SK-N-SH treated with all-trans-retinoic acid at 6 μM for 48 hours (cell line): Measurements from ENCODE around the gene ZC3H12C.
A peak's percentile ranks its signal among the peaks of the same experiment; 100 is the strongest.

Source experiments
- ATAC-seq: fragments of 200-7000 bp; cut with Tn5 transposase; 3 replicates; pipeline ENCODE4 v1.9.1; 2020; ENCODE audit warnings: mild to moderate bottlenecking, moderate library complexity
- ARNTL ChIP-seq: fragments of 450-650 bp; formaldehyde crosslinking; IDR thresholded peaks from 2 replicates; pipeline ENCODE4 v1.5.0; 2020; ENCODE audit warnings: low read depth, mild to moderate bottlenecking, moderate library complexity, borderline replicate concordance
- BACH2 ChIP-seq: fragments of 250-450 bp; sonication (Bioruptor Pico); IDR thresholded peaks from 2 replicates; pipeline ENCODE4 v1.9.0; 2021; ENCODE audit warnings: mild to moderate bottlenecking, borderline replicate concordance
- CSRNP3 ChIP-seq: fragments of 250-450 bp; sonication (Bioruptor Pico); IDR thresholded peaks from 2 replicates; pipeline ENCODE4 v1.5.1; 2021; ENCODE audit warnings: mild to moderate bottlenecking, moderate library complexity
- ESRRG ChIP-seq: fragments of 250-450 bp; sonication (Bioruptor Pico); IDR thresholded peaks from 2 replicates; pipeline ENCODE4 v1.6.1; 2021; ENCODE audit warnings: mild to moderate bottlenecking
- GLIS3 ChIP-seq: fragments of 250-450 bp; sonication (Bioruptor Pico); IDR thresholded peaks from 2 replicates; pipeline ENCODE4 v1.5.0; 2020; ENCODE audit warnings: mild to moderate bottlenecking, moderate library complexity
- ISL1 ChIP-seq: fragments of 250-450 bp; sonication (Bioruptor Pico); IDR thresholded peaks from 2 replicates; pipeline ENCODE4 v2.1.2; 2022; ENCODE audit warnings: mild to moderate bottlenecking, moderate library complexity
- OSR1 ChIP-seq: fragments of 250-450 bp; sonication (Bioruptor Pico); IDR thresholded peaks from 2 replicates; pipeline ENCODE4 v1.8.0; 2022; ENCODE audit warnings: moderate library complexity, mild to moderate bottlenecking, inconsistent platforms
- POU6F1 ChIP-seq: fragments of 250-450 bp; sonication (Bioruptor Pico); IDR thresholded peaks from 2 replicates; pipeline ENCODE4 v1.8.0; 2021; ENCODE audit warnings: low read depth, mild to moderate bottlenecking, moderate library complexity, borderline replicate concordance
- PPARA ChIP-seq: fragments of 250-450 bp; sonication (Bioruptor Pico); IDR thresholded peaks from 2 replicates; pipeline ENCODE4 v1.5.0; 2020; ENCODE audit warnings: mild to moderate bottlenecking, borderline replicate concordance
- RARB ChIP-seq: fragments of 250-450 bp; sonication (Bioruptor Pico); IDR thresholded peaks from 2 replicates; pipeline ENCODE4 v1.8.0; 2021; ENCODE audit warnings: mild to moderate bottlenecking, moderate library complexity
- SNAI2 ChIP-seq: fragments of 250-450 bp; sonication (Bioruptor Pico); IDR thresholded peaks from 2 replicates; pipeline ENCODE4 v1.5.0; 2020; ENCODE audit warnings: mild to moderate bottlenecking, moderate library complexity
- TCF4 ChIP-seq: fragments of 250-450 bp; sonication (Bioruptor Pico); IDR thresholded peaks from 2 replicates; pipeline ENCODE4 v1.8.0; 2021; ENCODE audit warnings: mild to moderate bottlenecking, moderate library complexity, borderline replicate concordance
- TOX ChIP-seq: fragments of 250-450 bp; sonication (Bioruptor Pico); IDR thresholded peaks from 2 replicates; pipeline ENCODE4 v1.8.0; 2021; ENCODE audit warnings: mild to moderate bottlenecking, moderate library complexity, borderline replicate concordance
- TSHZ2 ChIP-seq: fragments of 250-450 bp; sonication (Bioruptor Pico); IDR thresholded peaks from 2 replicates; pipeline ENCODE4 v1.5.0; 2020; ENCODE audit warnings: mild to moderate bottlenecking, moderate library complexity
- ZC3H10 ChIP-seq: fragments of 250-450 bp; sonication (Bioruptor Pico); IDR thresholded peaks from 2 replicates; pipeline ENCODE4 v1.5.1; 2021; ENCODE audit warnings: mild to moderate bottlenecking, moderate library complexity
- ZFP3 ChIP-seq: fragments of 250-450 bp; sonication (Bioruptor Pico); IDR thresholded peaks from 2 replicates; pipeline ENCODE4 v1.5.0; 2020; ENCODE audit warnings: mild to moderate bottlenecking, moderate library complexity
- ZFP30 ChIP-seq: fragments of 450-650 bp; formaldehyde crosslinking; IDR thresholded peaks from 2 replicates; pipeline ENCODE4 v1.5.0; 2022; ENCODE audit warnings: mild to moderate bottlenecking, moderate library complexity
- ZNF565 ChIP-seq: fragments of 450-650 bp; formaldehyde crosslinking; conservative IDR thresholded peaks from 2 replicates; pipeline ENCODE4 v1.5.0; 2020; ENCODE audit warnings: low read depth, mild to moderate bottlenecking, moderate library complexity
- ZNF70 ChIP-seq: fragments of 450-650 bp; formaldehyde crosslinking; IDR thresholded peaks from 2 replicates; pipeline ENCODE4 v1.5.0; 2020; ENCODE audit warnings: mild to moderate bottlenecking, moderate library complexity
- ZNF8 ChIP-seq: fragments of 450-650 bp; formaldehyde crosslinking; IDR thresholded peaks from 2 replicates; pipeline ENCODE4 v1.5.0; 2020; ENCODE audit warnings: mild to moderate bottlenecking, moderate library complexity
- TF ChIP-seq, protein P1 (sequence below): fragments of 250-450 bp; sonication (Bioruptor Pico); IDR thresholded peaks from 2 replicates; pipeline ENCODE4 v1.8.0; 2020; ENCODE audit warnings: mild to moderate bottlenecking, moderate library complexity, borderline replicate concordance
- TF ChIP-seq, protein P2 (sequence below): fragments of 250-450 bp; sonication (Bioruptor Pico); IDR thresholded peaks from 2 replicates; pipeline ENCODE4 v1.5.1; 2020; ENCODE audit warnings: low read depth, mild to moderate bottlenecking, moderate library complexity

Gene ZC3H12C

GRCh38 chr11:110184456-110184855 lies 91.3 kb downstream of the ZC3H12C start:
- TF ChIP-seq ZNF8 (CRISPR knock-in tag) (no peak), ZNF70 (no peak), TCF4 (no peak), POU6F1 (CRISPR knock-in tag) (no peak), ZFP30 (CRISPR knock-in tag) (no peak), ZFP3 (no peak)

GRCh38 chr11:110185121-110185591 lies 92.0 kb downstream of the ZC3H12C start:
- no peak for TF ChIP-seq ZNF70
- TF ChIP-seq ZFP3 = no peak
- TF ChIP-seq RARB (CRISPR knock-in tag) = no peak
- TF ChIP-seq, protein P1, sequence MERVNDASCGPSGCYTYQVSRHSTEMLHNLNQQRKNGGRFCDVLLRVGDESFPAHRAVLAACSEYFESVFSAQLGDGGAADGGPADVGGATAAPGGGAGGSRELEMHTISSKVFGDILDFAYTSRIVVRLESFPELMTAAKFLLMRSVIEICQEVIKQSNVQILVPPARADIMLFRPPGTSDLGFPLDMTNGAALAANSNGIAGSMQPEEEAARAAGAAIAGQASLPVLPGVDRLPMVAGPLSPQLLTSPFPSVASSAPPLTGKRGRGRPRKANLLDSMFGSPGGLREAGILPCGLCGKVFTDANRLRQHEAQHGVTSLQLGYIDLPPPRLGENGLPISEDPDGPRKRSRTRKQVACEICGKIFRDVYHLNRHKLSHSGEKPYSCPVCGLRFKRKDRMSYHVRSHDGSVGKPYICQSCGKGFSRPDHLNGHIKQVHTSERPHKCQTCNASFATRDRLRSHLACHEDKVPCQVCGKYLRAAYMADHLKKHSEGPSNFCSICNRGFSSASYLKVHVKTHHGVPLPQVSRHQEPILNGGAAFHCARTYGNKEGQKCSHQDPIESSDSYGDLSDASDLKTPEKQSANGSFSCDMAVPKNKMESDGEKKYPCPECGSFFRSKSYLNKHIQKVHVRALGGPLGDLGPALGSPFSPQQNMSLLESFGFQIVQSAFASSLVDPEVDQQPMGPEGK (CRISPR knock-in tag) = no peak
- TF ChIP-seq ESRRG (CRISPR knock-in tag) = no peak
- TF ChIP-seq BACH2 = no peak
- no peak for TF ChIP-seq PPARA
- no peak for TF ChIP-seq TOX (CRISPR knock-in tag)
- no peak for TF ChIP-seq ZFP30 (CRISPR knock-in tag)
- no peak for TF ChIP-seq SNAI2 (CRISPR knock-in tag)
- TF ChIP-seq GLIS3 (CRISPR knock-in tag) = no peak
- TF ChIP-seq ISL1 (CRISPR knock-in tag) = no peak
- no peak for TF ChIP-seq ZC3H10 (CRISPR knock-in tag)
- no peak for TF ChIP-seq CSRNP3 (CRISPR knock-in tag)
- TF ChIP-seq, protein P2, sequence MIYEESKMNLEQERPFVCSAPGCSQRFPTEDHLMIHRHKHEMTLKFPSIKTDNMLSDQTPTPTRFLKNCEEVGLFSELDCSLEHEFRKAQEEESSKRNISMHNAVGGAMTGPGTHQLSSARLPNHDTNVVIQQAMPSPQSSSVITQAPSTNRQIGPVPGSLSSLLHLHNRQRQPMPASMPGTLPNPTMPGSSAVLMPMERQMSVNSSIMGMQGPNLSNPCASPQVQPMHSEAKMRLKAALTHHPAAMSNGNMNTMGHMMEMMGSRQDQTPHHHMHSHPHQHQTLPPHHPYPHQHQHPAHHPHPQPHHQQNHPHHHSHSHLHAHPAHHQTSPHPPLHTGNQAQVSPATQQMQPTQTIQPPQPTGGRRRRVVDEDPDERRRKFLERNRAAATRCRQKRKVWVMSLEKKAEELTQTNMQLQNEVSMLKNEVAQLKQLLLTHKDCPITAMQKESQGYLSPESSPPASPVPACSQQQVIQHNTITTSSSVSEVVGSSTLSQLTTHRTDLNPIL (CRISPR knock-in tag) = no peak
- TF ChIP-seq ZNF8 (CRISPR knock-in tag) = no peak
- TF ChIP-seq ZNF565 (CRISPR knock-in tag) = no peak
- no peak for TF ChIP-seq ARNTL (CRISPR knock-in tag)
- no peak for TF ChIP-seq OSR1
- TF ChIP-seq TSHZ2 (CRISPR knock-in tag) = no peak
- ATAC-seq = peak; percentile 26; the same call in 2 of the 3 replicates

More at GRCh38 chr11:110184456-110184855, 91.3 kb downstream of the ZC3H12C start:
- no peak for ATAC-seq

DNA sequence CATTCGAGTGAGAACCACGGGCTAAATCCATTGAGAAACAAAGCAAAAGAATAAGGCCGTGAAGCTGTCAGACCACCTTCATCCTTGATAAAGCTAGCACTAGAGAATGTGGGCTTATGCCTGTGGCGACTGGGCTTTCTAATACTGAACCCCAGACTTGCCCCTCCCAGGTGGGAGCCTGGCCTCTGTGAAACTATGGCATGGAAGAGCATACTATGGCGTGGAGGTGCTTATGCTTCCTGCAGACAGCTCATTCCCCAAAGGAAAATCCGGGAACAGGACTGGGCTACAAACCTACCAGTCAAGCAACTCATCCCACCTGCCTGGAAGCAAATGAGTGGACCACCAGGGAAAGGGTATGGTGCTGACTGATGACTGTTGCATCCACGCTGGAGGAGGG lies 92.4 kb downstream of the ZC3H12C start:
- ATAC-seq = no peak
- TF ChIP-seq BACH2 (no peak), ARNTL (CRISPR knock-in tag) (no peak), SNAI2 (CRISPR knock-in tag) (no peak), ZNF565 (CRISPR knock-in tag) (no peak), ZC3H10 (CRISPR knock-in tag) (no peak), TOX (CRISPR knock-in tag) (no peak), POU6F1 (CRISPR knock-in tag) (no peak), TSHZ2 (CRISPR knock-in tag) (no peak)
- TF ChIP-seq, protein P1 (CRISPR knock-in tag) = no peak
